Thoracic aorta endothelial cell (primary cell): ENCODE results near the gene THSD8. TPM values are rescaled to one million over a fixed set of nuclear protein-coding genes. Genes with fewer than 3 reads are reported as not detected.

ENCODE experiments used
- small RNA-seq: library from RNA; depleted of rRNA; stranded (forward); fragments of <200 nt; gene quantifications from one replicate; pipeline ENCODE3, GENCODE V24; 2012
- total RNA-seq: library from RNA; depleted of rRNA; stranded (reverse); fragments of >200 nt; gene quantifications from 2 replicates; pipeline ENCODE4 v1.2.3, GENCODE V29; 2012

THSD8 gene
- total RNA-seq: 0.53 TPM in 1 of 2 replicates, not detected in the other

GRCh38 chr19:12801466-12802266 lies at the start of gene THSD8, which contains the start of gene PRDX2:
Gene THSD8 (plus strand): TSS chr19:12802069. CDS start chr19:12802072, 3 bp downstream.
Gene PRDX2 (minus strand): TSS chr19:12801800. CDS start chr19:12801261, 539 bp downstream.

DNA sequence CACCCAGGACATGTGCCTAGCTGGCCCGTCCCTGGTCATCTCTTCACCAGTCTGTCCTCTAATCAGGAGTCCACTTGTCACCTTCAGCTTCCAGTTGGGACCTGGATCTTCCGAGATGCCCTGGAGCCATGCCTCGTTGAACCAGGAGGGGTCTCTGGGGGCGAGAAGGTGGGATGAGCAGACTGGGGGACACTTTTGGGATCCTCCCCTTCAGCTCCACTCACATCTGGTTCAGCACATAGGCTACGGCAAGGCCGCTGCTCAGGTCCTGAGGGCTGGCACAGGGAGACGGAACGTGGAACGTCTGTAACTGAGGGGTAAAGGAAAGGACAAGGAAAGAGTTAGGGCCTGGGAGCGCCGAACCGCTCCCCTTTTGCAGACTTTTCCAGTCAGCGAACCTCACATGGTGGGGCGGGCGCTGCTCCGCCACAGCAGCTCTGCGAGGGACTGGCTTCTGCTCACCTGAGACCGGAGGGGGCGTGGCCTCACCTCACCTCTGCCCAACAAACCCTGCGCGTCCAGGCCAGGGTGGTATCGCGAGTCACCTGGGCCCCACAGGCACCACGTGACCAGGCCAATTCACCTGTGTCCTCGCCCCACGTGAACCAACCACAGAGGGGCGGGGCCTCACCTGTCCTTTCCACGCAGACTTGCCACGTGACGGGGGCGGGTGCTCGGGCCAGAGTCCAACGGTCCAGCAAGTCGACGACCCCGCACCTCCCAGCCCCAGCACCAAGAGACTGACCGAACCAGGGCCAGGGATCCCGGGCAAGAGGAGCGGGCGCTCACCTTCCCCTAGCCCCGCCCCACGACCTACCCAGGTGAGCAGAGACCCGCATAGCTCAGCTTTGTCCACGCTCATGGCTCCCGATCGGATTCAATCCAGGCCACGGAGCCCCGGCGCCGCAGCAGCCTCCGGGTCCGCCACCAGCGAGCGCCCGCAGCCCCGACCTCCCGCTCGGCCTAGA lies 27.0 kb upstream of the THSD8 start, which contains the start of gene HOOK2:
Gene HOOK2, minus strand, starts transcription at position 965 of the 968 bp plus-strand sequence. Its CDS starts 103 bp downstream, at position 862.

GRCh38 chr19:12791345-12792050 lies 10.4 kb upstream of the THSD8 start, which contains the start of gene JUNB:
Gene JUNB (plus strand): TSS chr19:12791486. CDS start chr19:12791772, 286 bp downstream.

DNA sequence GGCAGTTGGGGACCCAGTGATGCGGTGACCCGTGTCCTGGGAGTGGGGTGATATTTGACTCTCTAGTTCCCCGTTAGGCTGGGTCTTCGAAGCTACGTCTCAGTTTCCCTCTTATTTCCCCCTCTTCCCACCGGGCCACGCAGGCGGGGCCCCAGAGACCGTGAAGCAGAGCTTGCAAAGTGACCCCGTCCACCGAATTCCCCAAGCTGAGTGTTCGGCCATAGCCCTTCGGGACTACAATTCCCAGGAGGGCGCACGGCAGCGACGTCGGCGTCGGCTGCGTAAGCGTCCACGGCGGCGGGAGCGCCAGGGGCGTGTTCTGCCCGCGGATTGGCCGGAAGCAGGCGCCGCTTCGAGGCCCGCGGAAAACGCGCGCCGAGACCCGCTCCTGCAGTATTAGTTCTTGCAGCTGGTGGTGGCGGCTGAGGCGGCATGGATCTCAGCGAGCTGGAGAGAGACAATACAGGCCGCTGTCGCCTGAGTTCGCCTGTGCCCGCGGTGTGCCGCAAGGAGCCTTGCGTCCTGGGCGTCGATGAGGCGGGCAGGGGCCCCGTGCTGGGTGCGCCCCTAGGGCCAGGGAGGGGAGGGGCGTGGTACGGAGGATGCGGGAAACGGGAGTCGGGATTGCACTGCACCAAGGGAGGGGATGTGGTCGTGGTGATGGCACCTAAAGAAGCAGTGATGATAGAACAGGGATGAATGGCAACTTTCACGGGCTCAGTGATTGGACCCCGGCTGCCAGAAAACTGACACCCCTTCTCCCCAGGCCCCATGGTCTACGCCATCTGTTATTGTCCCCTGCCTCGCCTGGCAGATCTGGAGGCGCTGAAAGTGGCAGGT lies 4.6 kb downstream of the THSD8 start, which contains the start of gene RNASEH2A:
Gene RNASEH2A, plus strand, starts transcription at position 343 of the 840 bp plus-strand sequence. Its CDS starts 90 bp downstream, at position 433.

GRCh38 chr19:12834566-12834943 lies 32.7 kb downstream of the THSD8 start, which contains the start of gene RTBDN:
Gene RTBDN (minus strand): TSS chr19:12834579. CDS start chr19:12829979, 4,600 bp downstream.

GRCh38 chr19:12838182-12838885 lies 36.5 kb downstream of the THSD8 start, which contains the start of gene MAST1:
Gene MAST1 (plus strand): TSS chr19:12838515. CDS start chr19:12838573, 58 bp downstream.

Small RNA genes within 50 kb of the gene (small RNA-seq; reads per million reads assigned to genes)
- gene MIR5684 (not detected), gene MIR6794 (not detected)

Other genes with a start within 250 kb of the THSD8 start
- 8.8 and 9.4 TPM in 2 replicates for gene ZNF490, start 191.3 kb upstream of the THSD8 start, total RNA-seq
- 22.0 and 22.1 TPM in 2 replicates for gene ZNF791, start 191.1 kb upstream of the THSD8 start, total RNA-seq
- gene MAN2B1, start 135.3 kb upstream of the THSD8 start, total RNA-seq: 25.9 and 29.6 TPM in 2 replicates
- gene WDR83, start 135.3 kb upstream of the THSD8 start, total RNA-seq: 5.9 and 6.4 TPM in 2 replicates
- gene DHPS, start 120.2 kb upstream of the THSD8 start, total RNA-seq: 41.6 and 48.0 TPM in 2 replicates
- gene GNG14, start 114.1 kb upstream of the THSD8 start, total RNA-seq: not detected in 2 replicates
- 11.3 and 12.9 TPM in 2 replicates for gene FBXW9, start 105.4 kb upstream of the THSD8 start, total RNA-seq
- gene TNPO2, start 78.1 kb upstream of the THSD8 start, total RNA-seq: 37.1 and 43.5 TPM in 2 replicates
- gene TRIR, start 67.4 kb upstream of the THSD8 start, total RNA-seq: 139 and 174 TPM in 2 replicates
- gene GET3, start 64.6 kb upstream of the THSD8 start, total RNA-seq: 70.3 and 81.7 TPM in 2 replicates
- gene BEST2, start 50.3 kb upstream of the THSD8 start, total RNA-seq: not detected in 2 replicates
- 8.4 and 8.8 TPM in 2 replicates for gene HOOK2, start 26.5 kb upstream of the THSD8 start, total RNA-seq
- 36.0 and 37.8 TPM in 2 replicates for gene JUNB, start 10.6 kb upstream of the THSD8 start, total RNA-seq
- gene PRDX2, start 269 bp upstream of the THSD8 start, total RNA-seq: 192 and 196 TPM in 2 replicates
- 30.5 and 31.0 TPM in 2 replicates for gene RNASEH2A, start 4.5 kb downstream of the THSD8 start, total RNA-seq
- not detected in 2 replicates for gene RTBDN, start 32.5 kb downstream of the THSD8 start, total RNA-seq
- 0.22 and 0.53 TPM in 2 replicates for gene MAST1, start 36.4 kb downstream of the THSD8 start, total RNA-seq
- gene DNASE2, start 79.4 kb downstream of the THSD8 start, total RNA-seq: 12.1 and 20.0 TPM in 2 replicates
- not detected in 2 replicates for gene KLF1, start 85.1 kb downstream of the THSD8 start, total RNA-seq
- gene GCDH, start 89.1 kb downstream of the THSD8 start, total RNA-seq: 29.9 and 38.1 TPM in 2 replicates
- gene SYCE2, start 117.2 kb downstream of the THSD8 start, total RNA-seq: 0.07 TPM in 1 of 2 replicates, not detected in the other
- gene FARSA, start 131.6 kb downstream of the THSD8 start, total RNA-seq: 61.8 and 67.1 TPM in 2 replicates
- gene CALR, start 136.5 kb downstream of the THSD8 start, total RNA-seq: 1,763 and 1,853 TPM in 2 replicates
- gene RAD23A, start 143.8 kb downstream of the THSD8 start, total RNA-seq: 80.7 and 103 TPM in 2 replicates
- gene GADD45GIP1, start 155.2 kb downstream of the THSD8 start, total RNA-seq: 30.1 and 32.4 TPM in 2 replicates
- gene DAND5, start 167.5 kb downstream of the THSD8 start, total RNA-seq: not detected in 2 replicates
- gene NFIX, start 193.4 kb downstream of the THSD8 start, total RNA-seq: 34.7 and 36.3 TPM in 2 replicates